SU-DHL-6 (cell line): ENCODE results near the gene IDH2.

Experiments used
- CTCF ChIP-seq: fragments of 200-600 bp; sonication (generic); IDR thresholded peaks from one replicate; pipeline ENCODE4 v1.5.1; 2017; ENCODE audit warnings: antibody characterized with exemption, mild to moderate bottlenecking, low read length, moderate library complexity; ENCODE audit not compliant: insufficient read depth, poor library complexity, severe bottlenecking
- EZH2phosphoT487 ChIP-seq: fragments of 200-600 bp; sonication (generic), shearing (Covaris generic); conservative IDR thresholded peaks from 2 replicates; pipeline ENCODE4 v1.6.1; 2018; ENCODE audit warnings: mild to moderate bottlenecking, antibody characterized with exemption, low read length, moderate library complexity, mixed read lengths

- TF ChIP-seq CTCF (no peak), EZH2phosphoT487 (no peak)
Observed at GRCh38 chr15:90075420-90076289, 26.6 kb downstream of the IDH2 start.
